ENCODE results near the gene SERPINB7. TPM values are rescaled to one million over a fixed set of nuclear protein-coding genes. Genes with fewer than 3 reads are reported as not detected.
A peak's percentile ranks its signal among the peaks of the same experiment; 100 is the strongest.

Gene SERPINB7
- total and polyA plus RNA-seq, 2 donors, result 1.4 to 28.9 TPM

GRCh38 chr18:63828656-63829055 lies 53.4 kb downstream of the SERPINB7 start:
- no peaks in the 10 kb centered on the region for H3K36me3 ChIP-seq (ENCODE audit: control insufficient read depth in 2 of 2, insufficient read depth in 2 of 2, low read length in 1 of 2)
- H3K27me3 ChIP-seq (ENCODE audit: control insufficient read depth in 2 of 2, insufficient read depth in 1 of 2, low read length in 1 of 2), result no peaks in the 10 kb centered on the region
- DNase-seq (ENCODE audit: low read depth in 6 of 9, low spot score in 9 of 9), result no peak
- no peak overlapping the region for H3K27ac ChIP-seq (ENCODE audit: low read depth in 1 of 2, low read length in 1 of 2)
- H3K4me3 ChIP-seq (ENCODE audit: low read length in 2 of 2), result no peak overlapping the region
- 92% methylated on average over 1 of the region's 1 CpG for WGBS
- H3K4me1 ChIP-seq (ENCODE audit: control insufficient read depth in 2 of 2, insufficient read depth in 2 of 2, low read length in 2 of 2), result no peaks in the 10 kb centered on the region
- no peaks in the 10 kb centered on the region for H3K9me3 ChIP-seq (ENCODE audit: control insufficient read depth in 2 of 2, insufficient read depth in 1 of 2, low read length in 1 of 2)

GRCh38 chr18:63829886-63830285 lies 54.7 kb downstream of the SERPINB7 start:
- DNase-seq (ENCODE audit: low read depth in 6 of 9, low spot score in 9 of 9), result no peak
- Histone ChIP-seq H3K4me3 (ENCODE audit: low read length in 2 of 2) (no peak overlapping the region), H3K27ac (ENCODE audit: low read depth in 1 of 2, low read length in 1 of 2) (no peak overlapping the region), H3K9me3 (ENCODE audit: control insufficient read depth in 2 of 2, insufficient read depth in 1 of 2, low read length in 1 of 2) (no peaks in the 10 kb centered on the region), H3K4me1 (ENCODE audit: control insufficient read depth in 2 of 2, insufficient read depth in 2 of 2, low read length in 2 of 2) (no peaks in the 10 kb centered on the region), H3K36me3 (ENCODE audit: control insufficient read depth in 2 of 2, insufficient read depth in 2 of 2, low read length in 1 of 2) (no peaks in the 10 kb centered on the region), H3K27me3 (ENCODE audit: control insufficient read depth in 2 of 2, insufficient read depth in 1 of 2, low read length in 1 of 2) (no peaks in the 10 kb centered on the region)

- Histone ChIP-seq H3K27me3 (ENCODE audit: control insufficient read depth in 2 of 2, insufficient read depth in 1 of 2, low read length in 1 of 2) (no peaks in the 10 kb centered on the region), H3K9me3 (ENCODE audit: control insufficient read depth in 2 of 2, insufficient read depth in 1 of 2, low read length in 1 of 2) (no peaks in the 10 kb centered on the region), H3K36me3 (ENCODE audit: control insufficient read depth in 2 of 2, insufficient read depth in 2 of 2, low read length in 1 of 2) (no peaks in the 10 kb centered on the region), H3K4me1 (ENCODE audit: control insufficient read depth in 2 of 2, insufficient read depth in 2 of 2, low read length in 2 of 2) (no peaks in the 10 kb centered on the region), H3K27ac (ENCODE audit: low read depth in 1 of 2, low read length in 1 of 2) (no peak overlapping the region), H3K4me3 (ENCODE audit: low read length in 2 of 2) (no peak overlapping the region)
- peak in 1 of 9 donors; percentile 4 for DNase-seq (ENCODE audit: low read depth in 6 of 9, low spot score in 9 of 9)
- WGBS, result 27% methylated on average over 6 of the region's 6 CpGs
These were observed 56.0 kb downstream of the SERPINB7 start for GRCh38 chr18:63831080-63831788.

- no peak overlapping the region for H3K27ac ChIP-seq (ENCODE audit: low read depth in 1 of 2, low read length in 1 of 2)
- no peaks in the 10 kb centered on the region for H3K9me3 ChIP-seq (ENCODE audit: control insufficient read depth in 2 of 2, insufficient read depth in 1 of 2, low read length in 1 of 2)
- no peak overlapping the region for H3K4me3 ChIP-seq (ENCODE audit: low read length in 2 of 2)
- 95% methylated on average over 1 of the region's 1 CpG for WGBS
- no peak for DNase-seq (ENCODE audit: low read depth in 6 of 9, low spot score in 9 of 9)
- H3K27me3 ChIP-seq (ENCODE audit: control insufficient read depth in 2 of 2, insufficient read depth in 1 of 2, low read length in 1 of 2), result no peaks in the 10 kb centered on the region
- H3K4me1 ChIP-seq (ENCODE audit: control insufficient read depth in 2 of 2, insufficient read depth in 2 of 2, low read length in 2 of 2), result no peaks in the 10 kb centered on the region
- H3K36me3 ChIP-seq (ENCODE audit: control insufficient read depth in 2 of 2, insufficient read depth in 2 of 2, low read length in 1 of 2), result no peaks in the 10 kb centered on the region
These were observed 57.3 kb downstream of the SERPINB7 start for GRCh38 chr18:63832470-63832869.

GRCh38 chr18:63834471-63835113 lies 59.4 kb downstream of the SERPINB7 start:
- H3K36me3 ChIP-seq (ENCODE audit: control insufficient read depth in 2 of 2, insufficient read depth in 2 of 2, low read length in 1 of 2), result no peaks in the 10 kb centered on the region
- H3K9me3 ChIP-seq (ENCODE audit: control insufficient read depth in 2 of 2, insufficient read depth in 1 of 2, low read length in 1 of 2), result no peaks in the 10 kb centered on the region
- no peaks in the 10 kb centered on the region for H3K4me1 ChIP-seq (ENCODE audit: control insufficient read depth in 2 of 2, insufficient read depth in 2 of 2, low read length in 2 of 2)
- no peaks in the 10 kb centered on the region for H3K27me3 ChIP-seq (ENCODE audit: control insufficient read depth in 2 of 2, insufficient read depth in 1 of 2, low read length in 1 of 2)
- whole genome bisulfite sequencing, result 93% methylated on average over 4 of the region's 4 CpGs
- H3K27ac ChIP-seq (ENCODE audit: low read depth in 1 of 2, low read length in 1 of 2), result no peak overlapping the region
- no peak for DNase-seq (ENCODE audit: low read depth in 6 of 9, low spot score in 9 of 9)
- no peak overlapping the region for H3K4me3 ChIP-seq (ENCODE audit: low read length in 2 of 2)

GRCh38 chr18:63836456-63836855 lies 61.2 kb downstream of the SERPINB7 start:
- Histone ChIP-seq H3K9me3 (ENCODE audit: control insufficient read depth in 2 of 2, insufficient read depth in 1 of 2, low read length in 1 of 2) (no peaks in the 10 kb centered on the region), H3K36me3 (ENCODE audit: control insufficient read depth in 2 of 2, insufficient read depth in 2 of 2, low read length in 1 of 2) (no peaks in the 10 kb centered on the region), H3K27ac (ENCODE audit: low read depth in 1 of 2, low read length in 1 of 2) (no peak overlapping the region), H3K4me1 (ENCODE audit: control insufficient read depth in 2 of 2, insufficient read depth in 2 of 2, low read length in 2 of 2) (no peaks in the 10 kb centered on the region), H3K4me3 (ENCODE audit: low read length in 2 of 2) (no peak overlapping the region), H3K27me3 (ENCODE audit: control insufficient read depth in 2 of 2, insufficient read depth in 1 of 2, low read length in 1 of 2) (no peaks in the 10 kb centered on the region)
- no peak for DNase-seq (ENCODE audit: low read depth in 6 of 9, low spot score in 9 of 9)
- WGBS, result 32% methylated on average over 3 of the region's 3 CpGs

GRCh38 chr18:63837590-63837989 lies 62.4 kb downstream of the SERPINB7 start:
- Histone ChIP-seq H3K9me3 (ENCODE audit: control insufficient read depth in 2 of 2, insufficient read depth in 1 of 2, low read length in 1 of 2) (no peaks in the 10 kb centered on the region), H3K36me3 (ENCODE audit: control insufficient read depth in 2 of 2, insufficient read depth in 2 of 2, low read length in 1 of 2) (no peaks in the 10 kb centered on the region), H3K4me1 (ENCODE audit: control insufficient read depth in 2 of 2, insufficient read depth in 2 of 2, low read length in 2 of 2) (no peaks in the 10 kb centered on the region), H3K27me3 (ENCODE audit: control insufficient read depth in 2 of 2, insufficient read depth in 1 of 2, low read length in 1 of 2) (no peaks in the 10 kb centered on the region), H3K27ac (ENCODE audit: low read depth in 1 of 2, low read length in 1 of 2) (no peak overlapping the region), H3K4me3 (ENCODE audit: low read length in 2 of 2) (no peak overlapping the region)
- 85% methylated on average over 5 of the region's 5 CpGs for WGBS
- no peak for DNase-seq (ENCODE audit: low read depth in 6 of 9, low spot score in 9 of 9)

- 95% methylated on average over 7 of the region's 7 CpGs for WGBS
- Histone ChIP-seq H3K36me3 (ENCODE audit: control insufficient read depth in 2 of 2, insufficient read depth in 2 of 2, low read length in 1 of 2) (no peaks in the 10 kb centered on the region), H3K27ac (ENCODE audit: low read depth in 1 of 2, low read length in 1 of 2) (no peak overlapping the region), H3K27me3 (ENCODE audit: control insufficient read depth in 2 of 2, insufficient read depth in 1 of 2, low read length in 1 of 2) (no peaks in the 10 kb centered on the region), H3K9me3 (ENCODE audit: control insufficient read depth in 2 of 2, insufficient read depth in 1 of 2, low read length in 1 of 2) (no peaks in the 10 kb centered on the region), H3K4me1 (ENCODE audit: control insufficient read depth in 2 of 2, insufficient read depth in 2 of 2, low read length in 2 of 2) (no peaks in the 10 kb centered on the region), H3K4me3 (ENCODE audit: low read length in 2 of 2) (no peak overlapping the region)
- DNase-seq (ENCODE audit: low read depth in 6 of 9, low spot score in 9 of 9), result no peak
These were observed 67.8 kb downstream of the SERPINB7 start for GRCh38 chr18:63843008-63843407.

- no peaks in the 10 kb centered on the region for H3K9me3 ChIP-seq (ENCODE audit: control insufficient read depth in 2 of 2, insufficient read depth in 1 of 2, low read length in 1 of 2)
- 17% methylated on average over 3 of the region's 3 CpGs for WGBS
- H3K4me3 ChIP-seq (ENCODE audit: low read length in 2 of 2), result no peak overlapping the region
- H3K27me3 ChIP-seq (ENCODE audit: control insufficient read depth in 2 of 2, insufficient read depth in 1 of 2, low read length in 1 of 2), result no peaks in the 10 kb centered on the region
- no peaks in the 10 kb centered on the region for H3K4me1 ChIP-seq (ENCODE audit: control insufficient read depth in 2 of 2, insufficient read depth in 2 of 2, low read length in 2 of 2)
- no peaks in the 10 kb centered on the region for H3K36me3 ChIP-seq (ENCODE audit: control insufficient read depth in 2 of 2, insufficient read depth in 2 of 2, low read length in 1 of 2)
- DNase-seq (ENCODE audit: low read depth in 6 of 9, low spot score in 9 of 9), result peak in 1 of 9 donors; percentile 17
- H3K27ac ChIP-seq (ENCODE audit: low read depth in 1 of 2, low read length in 1 of 2), result no peak overlapping the region
These were observed 69.0 kb downstream of the SERPINB7 start for GRCh38 chr18:63844254-63844653.
